HepG2 (cell line): ENCODE measurements around the gene LDLR. TPM values are rescaled to one million over a fixed set of nuclear protein-coding genes. Genes with fewer than 3 reads are reported as not detected.

ENCODE experiments used
- ATF1 ChIP-seq: IDR thresholded peaks from 2 replicates; pipeline ENCODE4 v1.6.1; 2016; ENCODE audit warnings: mild to moderate bottlenecking, control low read depth
- ATF2 ChIP-seq: sonication (generic); formaldehyde crosslinking; IDR thresholded peaks from 2 replicates; pipeline ENCODE4 v1.4.0; 2020; ENCODE audit warnings: missing genetic modification reagents
- SALL1 ChIP-seq: sonication (generic); formaldehyde crosslinking; IDR thresholded peaks from 2 replicates; pipeline ENCODE4 v1.8.0; 2022; ENCODE audit warnings: mild to moderate bottlenecking, missing genetic modification reagents
- THRA ChIP-seq: sonication (generic); formaldehyde crosslinking; IDR thresholded peaks from 2 replicates; pipeline ENCODE4 v1.4.0; 2020; ENCODE audit warnings: missing genetic modification reagents, borderline replicate concordance
- ZHX2 ChIP-seq, 2 experiments: sonication (generic) in 1 of 2; formaldehyde crosslinking in 1 of 2; IDR thresholded peaks; 2 replicates each; pipeline versions ENCODE4 v1.6.1 to v1.9.0; 2014 to 2022; ENCODE audit warnings: antibody characterized with exemption in 1 of 2, borderline replicate concordance in 1 of 2, inconsistent platforms in 1 of 2, low read depth in 1 of 2, missing genetic modification reagents in 1 of 2
- ZMYM3 ChIP-seq: sonication (generic); formaldehyde crosslinking; IDR thresholded peaks from 2 replicates; pipeline ENCODE4 v1.5.1; 2020; ENCODE audit warnings: mild to moderate bottlenecking, missing genetic modification reagents
- ZNF142 ChIP-seq: sonication (generic); formaldehyde crosslinking; IDR thresholded peaks from 2 replicates; pipeline ENCODE4 v1.4.0; 2020; ENCODE audit warnings: missing genetic modification reagents
- polyA plus RNA-seq, 8 experiments: library from polyadenylated mRNA; depleted of rRNA in 3 of 8; stranded (reverse) in 7 of 8; unstranded in 1 of 8; fragments of >200 nt; fragmentation: Illumina TruSeq in 4 of 8; extraction: Trizol in 4 of 8; gene quantifications; 2 replicates each; pipeline versions ENCODE4 v1.2.1 to v1.2.3, GENCODE V29; 2011 to 2016; ENCODE audit warnings: low read depth in 4 of 8, missing spikeins in 1 of 8, mixed read lengths in 1 of 8; ENCODE audit not compliant: insufficient read depth in 1 of 8
- total RNA-seq, 5 experiments: library from RNA; depleted of rRNA; stranded (reverse); fragments of >200 nt; fragmentation: Illumina TruSeq; extraction: Trizol; gene quantifications; 2 replicates each; pipeline ENCODE4 v1.2.3, GENCODE V29; 2016; ENCODE audit warnings: low read depth in 1 of 5

The LDLR gene
- total and polyA plus RNA-seq, 2 of the 13 experiments (the other 11 are each of a cell fraction or from before 2014, with no cell fraction given) = 51.6 to 92.5 TPM

- TF ChIP-seq ZHX2 (IDR thresholded peaks at IDR 0.05; ENCODE audit: low read depth) (peak; percentile 63; the same call in 1 of the 2 replicates), ZHX2 (CRISPR knock-in tag; IDR thresholded peaks at IDR 0.05; ENCODE audit: borderline replicate concordance) (no peak), ZMYM3 (CRISPR knock-in tag) (0 out of 2 replicates have a peak, but pooled peaks have one; percentile 13), SALL1 (CRISPR knock-in tag) (peak; percentile 68), ZNF142 (CRISPR knock-in tag) (no peak), THRA (CRISPR knock-in tag) (peak; percentile 12), ATF2 (CRISPR knock-in tag) (peak; percentile 59; the same call in 1 of the 2 replicates), ATF1 (CRISPR knock-in tag) (peak; percentile 78)
These were observed at the start of gene LDLR (continued) for GRCh38 chr19:11089254-11090013.
